ENCODE results near the gene NKX6-1.

DNA sequence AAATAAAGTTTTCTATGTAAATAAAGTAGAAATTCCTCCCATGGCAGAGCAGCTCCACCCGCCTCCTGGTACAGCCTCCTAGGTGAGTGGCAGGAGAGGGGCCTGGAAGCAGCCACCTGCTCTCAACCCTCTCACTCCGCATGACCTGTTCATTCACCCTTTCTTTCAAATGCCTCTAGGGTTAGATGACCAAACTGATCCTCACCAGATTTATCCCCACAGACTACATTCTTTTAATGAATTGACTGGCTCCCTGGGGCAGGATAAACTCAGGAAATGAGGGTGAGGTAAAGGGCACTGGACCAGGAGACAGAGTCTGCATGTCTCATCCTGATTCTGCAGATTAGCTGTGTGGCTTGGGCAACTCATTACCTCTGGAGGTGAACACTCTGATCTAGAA, 32.6 kb upstream of the NKX6-1 start:
- TF ChIP-seq YY1 (IDR thresholded peaks at IDR 0.05; ENCODE audit: insufficient read depth, insufficient read length) = no peak
- no peak for TF ChIP-seq ZNF274 (IDR thresholded peaks at IDR 0.05; ENCODE audit: low read depth, low read length)

Measured in NT2/D1 (cell line).